ENCODE measurements around the gene TRIB2. TPM values are rescaled to one million over a fixed set of nuclear protein-coding genes. Genes with fewer than 3 reads are reported as not detected.

Gene TRIB2
- total and polyA plus RNA-seq, 12 donors = 26.7 to 57.2 (median 36.5) TPM

DNA sequence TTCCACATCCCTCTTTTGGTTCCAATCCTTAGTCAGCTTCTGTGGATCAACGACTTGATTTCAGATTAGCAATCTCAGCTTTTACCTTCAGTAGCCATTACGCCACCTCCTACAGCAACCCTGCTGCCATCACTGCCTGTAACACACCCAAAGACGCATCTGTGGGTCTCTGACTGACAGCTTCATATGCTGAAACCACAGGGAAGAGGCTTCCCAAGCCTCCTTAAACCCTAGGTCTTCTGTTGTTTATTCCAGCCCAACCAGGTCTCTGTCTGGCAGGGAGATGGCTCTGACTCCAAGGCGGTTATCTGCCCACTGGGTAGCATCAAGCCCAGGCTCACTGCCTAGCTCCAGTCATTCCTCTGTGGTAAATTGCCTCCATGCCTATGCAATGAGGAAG is 28.6 kb upstream of the TRIB2 start:
- DNase-seq (no peak), ATAC-seq (no peak)
- 82 to 88% methylated on average over 4 of the region's 4 CpGs for WGBS, 2 donors

DNA sequence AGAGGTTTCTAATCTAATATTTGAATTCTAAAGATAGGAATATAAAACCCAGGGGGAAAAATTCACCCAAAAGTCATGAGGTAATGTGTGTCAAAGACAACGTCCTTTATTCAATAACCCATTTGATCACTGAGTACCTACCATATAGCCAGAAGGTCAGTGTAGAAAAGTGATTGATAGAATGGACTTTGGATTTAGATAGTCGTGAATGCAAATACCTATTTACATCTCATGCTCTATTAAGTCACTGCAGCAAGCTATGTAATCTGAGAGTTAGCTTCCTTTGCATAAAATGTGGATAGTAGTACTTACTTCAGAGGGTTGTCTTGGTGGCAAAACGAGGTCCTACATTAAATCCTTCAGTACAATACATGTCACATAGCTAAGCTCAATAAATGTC is 27.8 kb upstream of the TRIB2 start:
- 77 to 82% methylated on average over 3 of the region's 3 CpGs for WGBS, 2 donors

More for the DNA sequence above, 28.6 kb upstream of the TRIB2 start:
- Histone ChIP-seq H3K36me3 (no peaks in the 10 kb centered on the region), H3K9me3 (peaks cover 0 to 29% (median 4%) of the 10 kb centered on the region in 11 donors), H3K27ac (no peak overlapping the region), H3K4me1 (peaks cover 0 to 12% (median 7%) of the 10 kb centered on the region in 9 donors), H3K27me3 (peaks cover 0 to 7% (median 0%) of the 10 kb centered on the region in 7 donors), H3K4me3 (no peak overlapping the region)
- intact Hi-C loops (cut with DNase I) = no loop called here
- TF ChIP-seq, protein P1, sequence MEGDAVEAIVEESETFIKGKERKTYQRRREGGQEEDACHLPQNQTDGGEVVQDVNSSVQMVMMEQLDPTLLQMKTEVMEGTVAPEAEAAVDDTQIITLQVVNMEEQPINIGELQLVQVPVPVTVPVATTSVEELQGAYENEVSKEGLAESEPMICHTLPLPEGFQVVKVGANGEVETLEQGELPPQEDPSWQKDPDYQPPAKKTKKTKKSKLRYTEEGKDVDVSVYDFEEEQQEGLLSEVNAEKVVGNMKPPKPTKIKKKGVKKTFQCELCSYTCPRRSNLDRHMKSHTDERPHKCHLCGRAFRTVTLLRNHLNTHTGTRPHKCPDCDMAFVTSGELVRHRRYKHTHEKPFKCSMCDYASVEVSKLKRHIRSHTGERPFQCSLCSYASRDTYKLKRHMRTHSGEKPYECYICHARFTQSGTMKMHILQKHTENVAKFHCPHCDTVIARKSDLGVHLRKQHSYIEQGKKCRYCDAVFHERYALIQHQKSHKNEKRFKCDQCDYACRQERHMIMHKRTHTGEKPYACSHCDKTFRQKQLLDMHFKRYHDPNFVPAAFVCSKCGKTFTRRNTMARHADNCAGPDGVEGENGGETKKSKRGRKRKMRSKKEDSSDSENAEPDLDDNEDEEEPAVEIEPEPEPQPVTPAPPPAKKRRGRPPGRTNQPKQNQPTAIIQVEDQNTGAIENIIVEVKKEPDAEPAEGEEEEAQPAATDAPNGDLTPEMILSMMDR (IDR thresholded peaks at IDR 0.05) = no peak

DNA sequence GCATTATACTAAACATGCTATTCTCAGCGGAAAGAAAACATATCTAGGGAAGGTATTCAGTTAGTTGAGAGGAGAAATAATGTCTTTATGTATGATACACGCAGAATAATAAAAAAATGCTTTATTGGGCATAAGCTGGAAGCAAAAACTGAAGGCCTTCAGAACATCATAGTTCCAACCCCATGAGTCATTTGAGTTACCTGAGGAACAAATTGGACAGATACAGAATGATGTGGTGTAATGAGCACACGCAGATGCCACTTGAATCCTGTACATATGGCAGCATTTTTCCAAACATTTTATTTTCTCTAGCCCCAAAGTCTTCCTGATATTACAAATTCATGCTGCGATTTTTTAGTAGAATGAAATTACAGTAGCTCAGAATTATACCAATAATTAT is 23.2 kb upstream of the TRIB2 start:
- intact Hi-C loops (cut with DNase I) = no loop called here

More for the DNA sequence above, 27.8 kb upstream of the TRIB2 start:
- H3K4me1 ChIP-seq = peaks cover 0 to 12% (median 7%) of the 10 kb centered on the region in 9 donors
- H3K27me3 ChIP-seq = peaks cover 0 to 3% (median 0%) of the 10 kb centered on the region in 7 donors
- H3K9me3 ChIP-seq = peaks cover 0 to 29% (median 4%) of the 10 kb centered on the region in 11 donors
- ATAC-seq (no peak), DNase-seq (no peak)
- H3K36me3 ChIP-seq = no peaks in the 10 kb centered on the region
- no peak overlapping the region for H3K4me3 ChIP-seq
- no peak overlapping the region for H3K27ac ChIP-seq
- TF ChIP-seq, protein P1 (IDR thresholded peaks at IDR 0.05) = no peak
- intact Hi-C loops (cut with DNase I) = no loop called here

DNA sequence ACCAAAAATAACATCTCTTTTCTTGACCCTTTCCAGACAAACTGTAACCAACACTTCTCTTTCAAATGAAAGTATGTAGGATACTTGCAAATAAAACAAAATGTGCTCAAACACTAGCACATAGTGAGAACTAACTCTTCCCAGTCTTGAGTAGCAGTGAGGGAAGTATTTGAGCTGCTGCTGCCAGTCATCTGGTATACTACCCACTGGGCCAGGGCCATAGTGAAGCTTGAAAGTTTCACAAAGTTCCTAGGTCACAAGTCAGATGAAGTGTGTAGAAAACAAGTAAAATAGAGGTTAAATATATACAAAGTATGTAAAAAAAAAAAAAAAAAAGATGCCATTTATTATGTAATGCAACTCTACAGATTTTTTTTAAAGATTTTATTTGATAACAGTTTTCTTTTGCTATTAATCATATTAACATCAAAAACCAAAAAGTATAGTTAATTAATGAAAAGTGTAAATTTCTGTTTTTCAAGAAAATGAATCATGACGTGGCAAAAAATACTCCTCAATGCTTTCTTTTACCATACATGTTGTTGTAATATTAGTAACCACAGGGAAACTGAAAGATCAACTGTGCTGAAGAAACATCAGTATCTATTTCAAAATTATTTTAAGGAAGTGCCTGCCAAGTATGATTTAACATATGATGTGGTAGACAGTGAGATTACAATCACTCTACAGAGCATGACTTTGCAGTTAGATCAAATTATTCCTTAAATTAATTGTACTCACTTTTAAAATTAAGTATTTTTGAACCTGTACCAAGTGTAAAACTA is 21.6 kb upstream of the TRIB2 start:
- intact Hi-C loops (cut with DNase I) = no loop called here
- Histone ChIP-seq H3K9me3 (peaks cover 0 to 32% (median 0%) of the 10 kb centered on the region in 11 donors), H3K4me1 (no peaks in the 10 kb centered on the region), H3K4me3 (no peak overlapping the region), H3K27me3 (no peaks in the 10 kb centered on the region), H3K36me3 (no peaks in the 10 kb centered on the region), H3K27ac (no peak overlapping the region)
- WGBS, 2 donors = 89 to 96% methylated on average over 1 of the region's 1 CpG
- ATAC-seq (no peak), DNase-seq (no peak)
- TF ChIP-seq, protein P1 (IDR thresholded peaks at IDR 0.05) = no peak

More for the DNA sequence above, 23.2 kb upstream of the TRIB2 start:
- no peaks in the 10 kb centered on the region for H3K36me3 ChIP-seq
- 96 to 97% methylated on average over 4 of the region's 4 CpGs for WGBS, 2 donors
- H3K4me3 ChIP-seq = no peak overlapping the region
- no peaks in the 10 kb centered on the region for H3K4me1 ChIP-seq
- TF ChIP-seq, protein P1 (IDR thresholded peaks at IDR 0.05) = no peak
- H3K9me3 ChIP-seq = peaks cover 0 to 39% (median 4%) of the 10 kb centered on the region in 11 donors
- no peak overlapping the region for H3K27ac ChIP-seq
- ATAC-seq = no peak
- no peak for DNase-seq
- no peaks in the 10 kb centered on the region for H3K27me3 ChIP-seq
